ENCODE data around the gene SLC49A4.
"Not testable (repeated sequence)": the region's sequence is repeated elsewhere in the genome, so short reads cannot be mapped to it uniquely, and the experiment has no call there.

The SLC49A4 gene, protein sequence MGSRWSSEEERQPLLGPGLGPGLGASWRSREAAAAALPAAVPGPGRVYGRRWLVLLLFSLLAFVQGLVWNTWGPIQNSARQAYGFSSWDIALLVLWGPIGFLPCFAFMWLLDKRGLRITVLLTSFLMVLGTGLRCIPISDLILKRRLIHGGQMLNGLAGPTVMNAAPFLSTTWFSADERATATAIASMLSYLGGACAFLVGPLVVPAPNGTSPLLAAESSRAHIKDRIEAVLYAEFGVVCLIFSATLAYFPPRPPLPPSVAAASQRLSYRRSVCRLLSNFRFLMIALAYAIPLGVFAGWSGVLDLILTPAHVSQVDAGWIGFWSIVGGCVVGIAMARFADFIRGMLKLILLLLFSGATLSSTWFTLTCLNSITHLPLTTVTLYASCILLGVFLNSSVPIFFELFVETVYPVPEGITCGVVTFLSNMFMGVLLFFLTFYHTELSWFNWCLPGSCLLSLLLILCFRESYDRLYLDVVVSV

DNA sequence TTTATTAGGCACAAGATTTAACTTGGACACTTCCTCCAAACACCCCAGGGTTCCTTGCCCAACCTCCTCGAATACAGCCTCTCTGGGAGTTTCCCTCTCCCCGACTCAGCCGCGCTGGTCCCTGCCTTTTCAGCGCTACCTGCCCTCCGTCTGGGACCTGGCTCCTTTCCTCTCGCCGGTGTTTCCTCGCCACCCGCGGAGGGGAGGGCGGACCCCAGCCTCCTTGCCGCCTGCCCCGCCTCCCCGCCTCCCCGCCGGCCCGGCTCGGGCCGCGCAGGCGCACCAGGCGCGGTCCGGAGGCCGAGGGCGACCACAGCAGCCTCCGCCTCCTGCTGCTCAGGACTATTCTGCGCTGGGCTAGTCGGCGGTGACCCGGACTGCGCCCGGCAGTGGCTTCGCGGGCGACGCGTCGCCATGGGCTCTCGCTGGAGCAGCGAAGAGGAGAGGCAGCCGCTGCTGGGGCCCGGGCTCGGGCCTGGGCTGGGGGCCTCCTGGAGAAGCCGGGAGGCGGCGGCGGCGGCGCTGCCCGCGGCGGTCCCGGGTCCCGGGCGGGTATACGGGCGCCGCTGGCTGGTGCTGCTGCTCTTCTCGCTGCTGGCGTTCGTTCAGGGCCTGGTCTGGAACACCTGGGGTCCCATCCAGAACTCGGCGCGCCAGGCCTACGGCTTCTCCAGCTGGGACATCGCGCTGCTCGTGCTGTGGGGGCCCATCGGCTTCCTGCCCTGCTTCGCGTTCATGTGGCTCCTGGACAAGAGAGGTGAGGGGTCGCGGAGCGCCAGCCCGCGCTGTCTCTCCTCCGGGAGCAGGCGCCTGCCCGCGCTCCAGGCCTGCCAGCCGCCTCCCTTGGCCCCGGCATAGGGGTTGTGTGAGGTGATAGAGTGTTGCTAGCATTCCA, at the start of gene SLC49A4:
TSS of gene SLC49A4 (plus strand) at position 291 of the 895 bp plus-strand sequence. CDS start at position 415, 124 bp downstream.
- DNase-seq: peak; percentile 65

DNA sequence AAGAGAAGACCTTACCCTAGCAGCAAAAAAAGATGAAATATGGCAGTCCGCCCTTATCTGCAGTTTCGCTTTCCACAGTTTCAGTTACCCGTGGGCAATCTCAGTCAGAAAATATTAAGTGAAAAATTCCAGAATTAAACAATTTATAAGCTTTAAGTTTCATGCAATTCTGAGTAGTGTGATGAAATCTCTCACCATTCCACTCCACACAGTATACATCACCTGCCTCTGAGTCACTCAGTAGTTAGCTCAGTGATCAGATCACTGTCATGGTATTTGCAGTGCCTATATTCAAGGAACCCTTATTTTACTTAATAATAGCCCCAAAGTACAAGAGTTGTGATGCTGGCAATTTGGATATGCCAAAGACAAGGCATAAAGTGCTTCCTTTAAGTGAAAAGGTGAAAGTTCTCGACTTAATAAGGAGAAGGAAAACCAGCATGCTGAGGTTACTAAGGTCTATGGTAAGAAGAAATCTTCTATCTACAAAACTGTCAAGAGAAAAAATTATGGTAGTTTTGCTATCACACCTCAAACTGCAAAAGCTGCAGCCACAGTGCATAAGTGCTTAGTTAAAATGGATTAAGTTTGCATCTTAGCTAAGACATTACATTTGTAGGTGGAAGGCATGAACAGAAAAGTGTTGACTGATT, 49.4 kb upstream of the SLC49A4 start:
- DNase-seq: no peak

DNA sequence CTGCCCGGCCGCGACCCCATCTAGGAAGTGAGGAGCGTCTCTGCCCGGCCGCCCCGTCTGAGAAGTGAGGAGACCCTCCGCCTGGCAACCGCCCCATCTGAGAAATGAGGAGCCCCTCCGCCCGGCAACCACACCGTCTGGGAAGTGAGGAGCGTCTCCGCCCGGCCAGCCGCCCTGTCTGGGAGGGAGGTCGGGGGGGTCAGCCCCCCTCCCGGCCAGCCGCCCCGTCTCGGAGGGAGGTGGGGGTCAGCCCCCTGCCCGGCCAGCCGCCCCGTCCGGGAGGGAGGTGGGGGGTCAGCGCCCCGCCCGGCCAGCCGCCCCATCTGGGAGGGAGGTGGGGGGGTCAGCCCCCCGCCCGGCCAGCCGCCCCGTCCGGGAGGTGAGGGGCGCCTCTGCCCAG, 47.6 kb upstream of the SLC49A4 start:
- not testable (repeated sequence) for DNase-seq

DNA sequence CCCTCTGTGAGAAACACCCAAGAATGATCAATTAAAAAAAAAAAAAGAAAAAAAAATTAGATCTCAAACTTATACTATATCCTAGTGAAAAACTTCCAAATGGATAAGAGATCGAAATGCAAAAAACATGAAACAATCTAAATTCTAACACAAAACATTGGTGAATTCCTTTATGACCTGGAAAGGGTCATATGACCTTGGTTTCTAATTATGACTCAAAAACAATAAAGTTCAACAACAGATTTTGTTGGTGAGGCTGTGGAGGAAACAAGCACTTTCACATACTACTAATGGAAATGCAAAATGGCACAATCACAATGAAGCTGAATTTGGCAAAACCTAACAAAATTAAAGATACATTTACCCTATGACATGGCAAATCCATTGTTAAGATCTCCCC, 46.5 kb upstream of the SLC49A4 start:
- DNase-seq: no peak

DNA sequence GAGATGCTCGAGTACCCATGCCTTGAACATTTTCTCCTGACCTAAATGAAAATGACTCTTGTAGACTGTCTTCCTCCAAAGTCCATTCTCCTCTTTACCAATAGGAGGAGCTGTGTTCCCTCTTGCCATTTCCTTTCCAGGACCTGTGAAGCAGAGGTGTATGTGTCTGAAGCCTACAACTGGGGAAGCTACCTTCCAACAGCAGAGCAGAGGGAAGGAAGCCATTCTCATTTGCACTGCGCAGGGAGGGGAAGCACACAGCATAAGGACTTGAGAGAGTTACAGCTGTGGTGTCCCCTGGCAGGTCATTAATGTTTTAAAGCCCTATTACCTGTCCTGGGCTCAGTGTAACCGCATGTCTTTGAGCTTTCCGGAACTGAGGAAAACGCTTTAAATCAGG, 39.9 kb upstream of the SLC49A4 start:
- DNase-seq: no peak

DNA sequence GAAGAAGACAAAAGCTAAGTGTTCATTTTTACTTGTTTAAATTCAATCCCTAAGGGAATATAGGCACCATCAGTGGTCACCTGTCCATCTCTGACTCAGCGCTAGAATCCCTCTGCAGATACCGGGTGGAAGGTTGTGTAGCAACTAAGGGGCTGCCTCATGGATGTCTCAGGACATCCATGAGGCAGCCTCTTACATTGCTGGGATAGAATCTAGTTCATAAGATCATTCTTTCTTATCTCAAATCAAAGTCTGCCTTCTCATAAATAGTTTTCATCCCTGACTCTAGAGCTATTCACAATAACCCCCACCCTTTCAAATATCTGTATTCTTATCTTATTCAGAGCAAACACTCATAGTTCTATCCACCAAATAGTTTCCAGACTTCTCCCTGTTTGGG, 39.4 kb upstream of the SLC49A4 start:
- no peak for DNase-seq

DNA sequence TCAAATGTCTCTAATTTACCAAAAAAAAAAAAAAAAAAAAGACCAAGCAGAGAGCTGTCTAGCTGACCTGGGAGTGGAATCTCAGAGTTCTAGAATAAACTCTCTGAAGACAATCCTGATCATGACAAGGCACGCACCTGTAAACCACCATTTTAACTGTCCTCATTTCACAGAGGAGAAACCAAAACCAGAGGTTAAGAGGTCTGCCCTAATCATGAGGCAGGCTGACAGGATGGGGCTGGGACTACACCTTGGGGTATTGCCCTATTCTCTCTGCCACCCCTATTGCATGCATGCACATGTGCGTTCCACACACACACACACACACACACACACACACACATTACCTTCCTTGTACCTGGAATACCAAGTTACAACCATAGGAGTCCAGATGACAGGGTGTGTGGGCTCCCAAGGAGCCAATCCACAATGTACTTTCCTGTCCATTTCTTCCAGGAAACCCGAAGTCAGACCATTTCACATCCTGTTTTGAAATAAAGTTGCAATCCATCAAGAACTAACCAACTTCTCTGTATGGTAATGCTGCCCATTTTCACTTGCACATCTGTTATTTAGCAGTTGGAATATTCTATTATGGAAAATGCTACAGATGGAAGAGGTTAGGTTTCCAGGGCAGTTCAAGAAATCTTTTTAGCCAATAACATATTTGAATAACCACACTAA, 35.9 kb upstream of the SLC49A4 start:
- no peak for DNase-seq

DNA sequence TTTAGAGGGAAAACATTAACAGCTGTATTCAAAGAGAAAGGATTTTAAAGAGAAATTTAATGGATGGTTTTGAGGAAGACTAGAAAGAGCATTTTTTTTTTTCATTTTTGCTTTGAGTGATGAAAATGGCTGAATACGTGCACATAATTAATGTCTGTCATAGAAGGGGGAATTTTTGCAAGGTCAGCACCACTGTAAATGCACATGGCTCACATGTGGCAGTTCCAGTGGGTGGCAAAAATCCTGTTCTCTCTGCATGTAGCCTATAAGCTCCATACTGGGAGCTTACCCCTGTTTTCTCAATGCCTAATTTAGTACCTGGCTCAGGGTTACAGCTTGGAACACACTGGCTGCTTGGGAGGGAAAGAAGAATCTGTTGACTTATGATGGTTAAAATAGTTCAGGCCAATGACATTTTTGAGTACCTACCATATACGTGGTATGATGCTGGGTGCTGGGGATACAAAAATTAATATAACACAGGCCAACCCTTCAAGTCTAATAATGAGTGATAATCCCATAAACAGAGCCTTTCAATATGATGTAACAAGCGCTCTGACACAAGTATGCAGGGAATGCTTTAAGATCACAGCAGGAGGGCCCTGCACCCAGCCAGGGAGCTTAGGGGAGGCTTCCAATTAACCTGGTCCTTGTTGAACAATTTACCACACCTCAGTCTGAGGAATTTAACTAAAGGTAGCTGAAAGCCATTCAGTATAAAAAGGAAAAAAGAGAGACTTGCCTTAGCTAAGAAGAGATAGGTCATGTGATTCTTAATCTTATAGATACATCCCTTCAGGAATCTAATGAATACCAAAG, 34.2 kb upstream of the SLC49A4 start:
- no peak for DNase-seq

DNA sequence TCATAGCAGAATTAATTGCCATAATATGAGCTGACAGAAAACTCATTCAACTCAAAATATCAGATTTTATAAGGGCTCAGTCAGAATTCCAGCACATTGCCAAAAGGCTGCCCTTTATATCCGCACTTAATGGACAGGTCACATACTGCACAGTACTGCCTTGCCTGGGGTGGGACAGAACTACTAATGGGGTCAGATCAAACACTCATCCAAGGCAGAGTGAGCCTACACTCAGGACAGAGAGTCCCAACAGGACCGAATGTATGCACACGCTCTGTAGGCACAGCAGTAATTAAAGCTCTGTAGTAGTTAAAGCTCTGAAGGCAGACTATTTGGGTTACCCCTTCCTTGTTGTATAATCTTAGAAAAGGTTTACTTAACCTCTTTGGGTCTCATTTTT, 28.4 kb upstream of the SLC49A4 start:
- no peak for DNase-seq

DNA sequence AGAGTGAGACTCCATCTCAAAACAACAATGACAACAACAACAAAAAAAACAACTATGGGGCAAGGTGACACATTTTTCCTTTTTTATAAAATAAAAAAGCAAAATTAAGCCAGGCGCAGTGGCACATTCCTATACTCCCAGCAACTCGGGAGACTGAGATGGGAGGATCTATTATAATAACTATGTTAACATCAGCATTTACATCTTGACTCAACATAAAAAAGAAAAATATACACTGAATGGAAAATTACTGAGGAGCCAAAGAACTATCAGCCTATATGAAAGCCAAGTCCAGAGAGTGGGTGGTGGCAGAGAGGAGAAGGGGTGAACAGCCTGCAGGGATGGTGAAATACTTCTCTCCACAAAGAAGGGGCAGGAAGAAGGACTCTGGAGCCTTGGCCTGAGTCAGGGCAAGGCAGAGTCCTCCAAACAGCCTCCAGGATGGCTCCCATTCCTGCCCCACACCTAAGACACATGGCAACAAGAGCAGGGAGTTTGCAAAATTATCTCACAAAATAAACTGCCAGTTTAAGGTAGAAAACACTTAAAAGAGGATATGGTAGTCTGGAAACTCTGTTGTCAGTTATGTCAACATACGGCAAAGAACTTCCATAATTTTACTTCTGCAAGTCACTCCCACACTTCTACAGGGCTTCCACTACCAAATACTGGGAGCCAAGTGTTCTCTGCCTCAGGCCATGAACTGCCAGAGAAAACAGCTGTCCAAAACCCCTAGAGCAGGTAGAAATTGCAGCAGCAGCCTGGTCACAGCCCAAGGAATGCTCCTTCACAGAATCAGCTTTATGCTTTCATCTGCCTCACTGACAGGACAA, 27.1 kb upstream of the SLC49A4 start:
- DNase-seq: no peak

DNA sequence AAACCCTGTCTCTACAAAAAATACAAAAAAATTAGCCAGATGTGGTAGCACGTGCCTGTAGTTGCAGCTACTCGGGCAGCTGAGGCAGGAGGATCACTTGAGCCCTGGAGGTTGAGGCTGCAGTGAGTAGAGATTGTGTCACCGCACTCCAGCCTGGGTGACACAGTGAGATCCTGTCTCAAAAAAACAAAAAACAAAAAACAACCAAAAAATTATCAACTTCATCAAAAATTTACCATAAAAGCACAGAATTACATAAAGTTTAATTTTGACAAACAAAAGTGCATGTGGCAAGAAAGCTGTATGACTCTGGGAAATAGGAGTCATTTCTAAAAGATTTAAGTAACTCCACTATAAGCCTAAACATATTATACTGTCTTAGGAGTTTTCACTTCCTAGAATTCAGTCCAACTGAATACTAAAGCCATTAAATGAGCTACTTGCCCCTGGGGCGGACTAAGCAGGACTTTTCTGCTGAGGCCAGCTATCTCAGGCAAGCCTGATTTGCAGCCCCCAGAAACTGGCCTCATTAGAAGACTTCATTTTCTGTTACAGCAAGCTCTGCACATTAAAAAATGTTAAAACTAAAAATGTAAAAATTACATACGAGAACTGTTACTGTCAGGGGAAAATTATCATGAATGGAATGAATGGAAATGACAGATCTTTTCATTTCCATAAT, 24.2 kb upstream of the SLC49A4 start:
- DNase-seq: no peak

DNA sequence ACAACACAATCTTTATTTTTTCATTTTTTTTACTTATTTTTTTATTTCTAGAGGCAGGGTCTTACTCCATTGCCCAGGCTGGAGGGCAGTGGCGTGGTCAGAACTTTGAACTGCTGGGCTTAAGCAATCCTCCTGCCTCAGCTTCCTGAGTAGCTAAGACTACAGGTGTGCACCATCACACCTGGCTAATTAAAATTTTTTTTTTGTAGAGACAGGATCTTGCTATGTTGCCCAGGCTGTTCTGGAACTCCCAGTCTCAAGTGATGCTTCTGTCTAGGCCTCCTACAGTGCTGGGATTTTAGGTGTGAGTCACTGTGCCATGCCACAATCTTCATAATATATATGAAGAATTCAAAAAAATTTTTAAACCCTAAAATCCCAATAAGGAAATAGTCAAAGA, 22.0 kb upstream of the SLC49A4 start:
- no peak for DNase-seq

DNA sequence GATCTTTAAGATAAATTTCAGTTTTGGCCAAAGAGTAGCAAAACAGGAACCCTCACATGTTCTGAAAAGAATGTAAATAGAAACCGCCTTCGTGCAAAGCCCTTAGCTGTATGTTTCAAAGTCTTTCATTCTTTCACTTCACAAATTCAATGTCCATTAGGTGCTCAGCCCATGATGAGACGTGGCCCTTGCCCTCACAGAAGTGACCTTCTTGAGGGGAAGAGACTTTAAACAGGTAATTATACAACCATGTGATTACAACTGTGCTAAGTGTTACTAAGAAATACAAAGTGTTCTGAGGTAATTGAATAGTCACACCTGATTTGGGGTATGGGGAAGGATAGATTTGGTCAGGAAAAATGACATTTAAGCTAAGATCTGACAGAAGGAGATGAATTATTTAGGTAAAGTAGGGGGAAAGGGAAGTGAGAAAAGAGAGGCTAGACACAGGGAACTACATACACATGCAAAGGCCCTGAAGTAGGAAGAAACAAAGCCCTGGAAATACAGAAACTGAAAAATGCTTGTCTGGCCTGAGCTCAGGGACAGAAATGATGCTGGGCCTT, 20.8 kb upstream of the SLC49A4 start:
- DNase-seq: no peak

DNA sequence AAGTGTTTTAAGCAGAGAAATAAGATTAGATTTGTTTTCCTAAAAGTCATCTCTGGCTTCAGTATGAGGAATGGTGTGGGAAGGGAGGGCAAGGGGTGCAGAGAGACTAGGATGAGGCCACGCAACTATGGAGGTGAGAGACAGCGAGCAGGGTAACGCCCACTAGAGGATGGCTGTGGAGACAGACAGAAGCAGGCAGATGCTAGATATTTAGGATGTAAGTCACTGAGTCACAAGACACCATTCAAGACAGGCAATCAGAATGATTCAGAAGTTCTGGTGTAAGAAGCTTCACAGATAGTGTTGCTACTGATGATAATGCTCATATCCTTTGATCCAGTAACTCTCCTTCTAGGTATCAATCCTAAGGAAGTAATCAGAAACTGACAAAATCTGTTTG, 20.3 kb upstream of the SLC49A4 start:
- DNase-seq: no peak

DNA sequence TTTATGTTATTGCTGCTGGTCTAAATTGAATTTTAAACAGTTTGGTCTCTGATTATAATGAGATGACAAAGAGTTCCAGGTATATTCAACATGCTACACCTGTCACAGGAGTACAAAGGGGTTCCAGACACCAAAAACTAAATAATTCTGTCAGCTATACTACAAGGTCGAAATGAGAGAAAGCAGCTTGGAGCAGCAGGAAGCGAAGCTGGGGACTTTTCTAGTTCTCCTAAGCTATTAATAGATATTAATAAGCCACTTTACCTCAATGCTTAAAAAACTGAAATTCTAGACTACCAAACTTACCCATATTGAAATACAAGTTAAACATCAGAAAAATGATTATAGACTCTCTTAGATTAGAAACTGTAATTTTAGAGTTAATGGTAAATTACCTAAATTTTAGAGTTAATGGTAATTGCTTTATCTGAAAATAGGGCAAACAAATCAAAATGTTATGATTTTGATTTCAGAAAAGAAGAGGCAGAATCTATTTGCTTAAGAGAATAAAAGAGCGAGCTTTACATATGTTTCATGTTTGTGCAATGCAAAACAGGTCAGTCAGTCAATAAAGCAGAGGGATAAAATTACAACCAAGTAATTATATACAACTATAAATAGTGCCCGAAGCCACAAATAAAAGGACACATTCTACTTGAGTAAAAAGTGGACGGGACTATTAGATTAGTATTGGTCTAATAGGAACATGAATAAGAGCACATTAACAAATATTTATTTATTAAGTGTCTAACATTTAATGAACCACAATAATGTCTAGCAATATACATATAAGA, 18.0 kb upstream of the SLC49A4 start:
- no peak for DNase-seq

DNA sequence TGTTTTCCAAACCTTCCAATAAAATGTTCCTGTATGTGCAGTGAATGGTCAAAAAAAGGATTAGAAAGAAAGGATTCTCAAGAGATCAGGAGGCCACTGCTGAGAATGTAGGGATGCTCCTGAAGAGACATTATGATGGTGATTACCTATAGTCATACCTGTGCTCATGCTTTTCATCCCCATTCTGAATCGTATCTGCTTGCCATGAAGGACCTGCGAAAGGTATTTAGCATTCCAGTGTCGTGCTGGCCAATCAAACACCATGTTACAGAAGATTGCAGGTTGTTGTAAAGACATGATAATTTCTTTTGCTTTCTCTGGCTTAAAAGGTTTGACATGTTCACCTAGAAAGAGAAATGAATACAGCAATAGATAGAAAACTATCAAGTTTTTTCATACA, 17.3 kb upstream of the SLC49A4 start:
- DNase-seq: no peak

DNA sequence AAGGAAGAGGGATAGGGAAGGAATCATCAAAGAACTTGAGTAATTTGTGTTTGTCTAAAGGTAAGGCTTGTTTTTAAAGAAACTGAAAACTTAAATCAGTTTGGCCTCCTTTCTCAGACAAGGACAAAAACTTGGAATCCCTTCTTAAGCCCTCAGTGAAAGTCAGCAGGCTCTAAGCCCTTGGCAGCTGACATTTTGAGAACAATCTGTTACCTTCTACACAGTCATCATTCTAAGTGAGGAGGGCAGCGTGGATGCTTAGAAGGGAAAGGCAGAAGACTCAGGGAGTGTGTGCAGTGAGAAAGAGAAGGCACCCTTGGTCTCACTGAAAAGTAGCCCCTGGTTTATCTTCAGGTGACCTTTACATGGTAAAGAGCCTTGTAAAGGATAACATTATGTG, 12.1 kb upstream of the SLC49A4 start:
- DNase-seq: no peak

DNA sequence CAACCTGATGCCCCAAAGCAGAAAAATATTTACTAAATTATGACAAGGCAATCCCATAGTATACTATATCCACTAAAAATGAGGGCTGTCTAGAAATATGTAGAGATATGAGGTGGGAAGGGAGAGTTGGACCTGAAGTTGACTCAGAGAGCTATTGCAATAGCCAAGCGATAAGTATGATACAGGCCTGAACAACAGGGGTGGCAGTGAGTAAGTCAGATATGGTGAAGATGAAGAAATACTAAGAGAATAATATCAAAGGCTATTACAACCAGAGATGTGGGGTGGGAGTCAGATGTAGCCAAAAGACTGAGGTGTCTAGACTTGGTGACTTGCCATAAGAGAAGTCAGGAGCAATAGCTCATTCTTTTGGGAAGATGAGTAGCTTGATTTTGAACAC, 10.4 kb upstream of the SLC49A4 start:
- no peak for DNase-seq

DNA sequence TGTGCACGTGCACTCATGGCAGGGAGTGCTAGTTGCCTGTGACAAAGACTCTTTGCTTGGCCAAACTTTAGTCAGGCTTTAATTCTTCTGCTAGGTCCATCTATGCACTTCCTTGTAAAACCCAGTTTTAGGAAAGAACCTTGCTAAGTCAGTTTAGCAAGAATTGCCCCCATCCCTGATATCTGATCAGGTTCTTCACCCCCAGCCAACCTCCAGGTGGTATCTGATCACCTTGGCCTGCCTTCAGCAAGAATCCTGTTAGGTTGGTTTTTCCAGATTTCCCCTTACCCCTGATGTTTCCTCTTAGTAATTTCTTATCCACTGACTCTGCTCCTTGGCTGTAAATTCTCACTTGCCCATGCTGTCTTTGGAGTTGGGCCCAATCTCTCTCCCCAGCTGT, 9.6 kb upstream of the SLC49A4 start:
- DNase-seq: no peak
